NCI-H2107 (cell line): ENCODE results near the gene BAHCC1.
A peak's percentile ranks its signal among the peaks of the same experiment; 100 is the strongest.

Source experiments
- DNase-seq: peaks from one replicate; lab custom pipeline; 2025; lab: John Stamatoyannopoulos, UW

BAHCC1 gene

DNA sequence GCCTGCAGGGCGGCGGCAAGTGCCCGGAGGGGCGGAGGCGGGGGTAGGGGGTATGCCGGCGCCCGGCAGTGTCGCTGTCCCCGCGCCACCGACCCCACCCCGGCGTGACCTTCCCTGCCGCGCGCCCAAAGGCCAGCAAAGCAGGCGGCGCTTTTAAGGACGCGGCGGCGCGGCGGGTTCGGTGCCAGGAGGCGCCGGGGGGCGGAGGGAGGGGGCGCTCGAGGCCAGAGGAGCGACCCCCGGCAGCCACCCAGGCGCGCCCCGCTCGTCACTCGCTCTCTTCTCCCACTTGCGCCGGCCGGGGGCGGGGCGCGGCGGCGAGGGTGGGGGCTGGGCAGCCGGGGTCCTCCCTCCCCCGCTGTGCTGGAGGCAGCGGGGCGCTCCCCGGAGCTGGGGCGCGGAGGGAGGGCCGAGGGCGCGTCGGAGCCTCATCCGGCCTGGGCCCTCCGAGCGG lies 8.6 kb upstream of the BAHCC1 start:
- no peak for DNase-seq

- DNase-seq: no peak
These were observed 7.9 kb upstream of the BAHCC1 start for GRCh38 chr17:81387100-81388090.

DNA sequence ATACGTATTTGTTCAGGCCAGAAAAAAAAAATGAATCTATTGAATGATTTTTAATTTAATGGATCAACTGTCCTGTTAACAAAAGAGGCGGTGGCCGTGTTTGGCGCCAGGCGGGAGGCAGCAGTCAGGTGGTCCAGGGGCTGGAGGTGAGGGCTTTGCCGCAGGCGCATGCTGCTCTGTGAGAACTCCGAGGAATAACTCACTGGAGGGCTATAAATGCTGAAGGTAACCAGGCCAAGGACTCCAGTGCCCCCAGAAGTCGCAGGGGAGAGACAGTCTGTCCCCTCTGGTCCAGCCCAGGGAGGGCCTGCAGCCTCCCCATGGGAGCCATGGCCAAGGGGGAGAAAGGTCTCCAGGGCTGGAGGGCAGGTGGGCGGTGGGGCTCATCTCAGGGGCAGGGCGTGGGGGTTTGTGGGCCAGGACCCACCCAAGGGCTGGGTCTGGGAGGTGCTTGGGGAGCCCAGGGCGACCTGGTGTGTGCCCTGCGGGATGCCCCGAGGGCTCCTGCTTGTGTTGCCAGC lies 7.1 kb upstream of the BAHCC1 start:
- no peak for DNase-seq

- DNase-seq: no peak
These were observed 6.5 kb upstream of the BAHCC1 start for GRCh38 chr17:81388612-81389367.

DNA sequence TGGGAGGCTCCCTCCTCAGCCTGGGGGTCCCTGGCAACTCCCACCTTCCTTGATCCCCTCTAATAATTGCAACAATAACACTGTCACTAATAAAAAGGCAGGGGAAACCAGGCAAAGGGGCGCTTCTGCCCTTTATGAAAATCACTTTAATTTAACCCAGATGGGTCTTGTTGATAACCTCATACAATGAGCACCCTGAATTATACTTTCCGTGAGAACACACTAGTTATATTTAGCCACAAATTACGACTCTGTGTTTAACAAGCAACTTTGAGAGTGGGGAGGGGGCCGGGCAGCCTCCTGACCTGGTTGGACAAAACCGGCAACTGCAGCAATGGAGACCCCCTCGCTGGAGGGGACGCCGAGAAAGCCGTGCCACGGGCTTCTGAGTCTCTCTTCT lies 5.7 kb upstream of the BAHCC1 start:
- no peak for DNase-seq

DNA sequence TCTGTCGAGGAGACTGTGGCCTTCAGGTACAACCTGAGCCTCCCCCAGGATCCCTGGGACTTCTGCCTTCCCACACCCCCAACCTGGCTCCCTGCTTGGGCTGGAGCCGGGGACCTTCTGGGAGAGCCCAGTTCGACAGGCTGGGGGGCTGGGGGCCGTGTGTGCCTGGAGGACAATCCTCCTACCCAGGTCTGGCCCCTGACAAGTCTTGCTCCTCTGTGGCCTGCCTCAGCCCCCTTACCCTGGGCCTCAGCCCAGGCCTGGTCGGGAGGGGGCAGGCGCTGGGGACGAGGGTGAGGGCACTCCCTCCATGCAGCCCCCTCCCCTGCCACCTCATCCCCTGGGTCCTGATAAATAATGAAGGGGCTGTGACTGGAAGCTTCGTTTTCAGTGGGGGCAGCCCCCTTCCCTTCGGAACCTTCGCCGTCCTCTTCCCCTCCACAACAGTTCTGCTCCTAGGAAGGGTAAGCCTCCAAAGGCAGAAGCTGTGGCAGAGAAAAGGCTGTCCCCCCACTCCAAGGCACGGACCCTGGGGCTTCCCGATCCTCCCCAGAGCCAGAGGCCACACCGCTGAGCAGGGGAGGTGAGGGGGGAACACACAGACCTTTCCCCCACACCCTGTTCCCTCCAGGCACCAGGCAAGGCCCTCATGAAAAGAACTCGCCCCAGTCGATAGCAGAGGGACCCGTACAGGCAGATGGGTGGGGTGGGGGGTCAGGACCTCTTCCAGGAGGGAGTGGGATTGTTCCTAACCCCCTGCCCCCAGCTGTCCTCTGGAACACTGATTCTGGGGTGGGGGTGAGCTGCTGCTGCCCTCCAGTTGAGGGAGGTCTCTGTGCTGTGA lies 5.0 kb upstream of the BAHCC1 start:
- no peak for DNase-seq

GRCh38 chr17:81390873-81391255 lies 4.4 kb upstream of the BAHCC1 start:
- DNase-seq: no peak

DNA sequence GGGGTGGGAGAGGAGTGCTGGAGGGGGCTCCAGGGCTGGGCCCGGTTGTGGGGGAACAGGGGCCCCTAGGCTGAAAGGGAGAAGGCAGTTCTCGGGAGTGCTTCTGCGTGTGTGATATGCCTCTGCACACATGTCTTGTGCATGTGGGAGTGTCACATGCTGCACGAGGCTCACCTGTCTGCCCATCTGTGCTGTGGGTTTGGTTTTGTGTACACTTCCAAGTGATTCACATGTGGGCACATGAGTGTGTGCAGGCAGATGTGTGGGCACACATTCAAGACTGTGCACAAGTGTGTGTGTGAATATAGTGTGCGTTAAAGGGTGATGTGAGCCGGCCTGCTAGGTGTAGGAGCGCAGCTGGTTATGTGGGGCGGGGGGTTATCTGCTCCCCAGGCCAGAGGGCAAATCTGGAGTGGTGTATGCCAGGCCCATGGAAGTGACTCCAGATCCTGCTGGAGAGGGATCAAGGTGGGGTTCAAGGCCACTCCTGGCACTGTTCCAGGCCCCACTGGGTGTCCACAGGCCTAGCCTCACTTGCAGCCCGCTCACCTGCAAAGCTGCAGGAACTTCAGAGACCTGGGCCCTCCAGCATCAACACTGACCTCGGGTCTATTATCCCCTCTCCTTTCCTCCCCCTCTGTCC lies 3.8 kb upstream of the BAHCC1 start:
- no peak for DNase-seq

DNA sequence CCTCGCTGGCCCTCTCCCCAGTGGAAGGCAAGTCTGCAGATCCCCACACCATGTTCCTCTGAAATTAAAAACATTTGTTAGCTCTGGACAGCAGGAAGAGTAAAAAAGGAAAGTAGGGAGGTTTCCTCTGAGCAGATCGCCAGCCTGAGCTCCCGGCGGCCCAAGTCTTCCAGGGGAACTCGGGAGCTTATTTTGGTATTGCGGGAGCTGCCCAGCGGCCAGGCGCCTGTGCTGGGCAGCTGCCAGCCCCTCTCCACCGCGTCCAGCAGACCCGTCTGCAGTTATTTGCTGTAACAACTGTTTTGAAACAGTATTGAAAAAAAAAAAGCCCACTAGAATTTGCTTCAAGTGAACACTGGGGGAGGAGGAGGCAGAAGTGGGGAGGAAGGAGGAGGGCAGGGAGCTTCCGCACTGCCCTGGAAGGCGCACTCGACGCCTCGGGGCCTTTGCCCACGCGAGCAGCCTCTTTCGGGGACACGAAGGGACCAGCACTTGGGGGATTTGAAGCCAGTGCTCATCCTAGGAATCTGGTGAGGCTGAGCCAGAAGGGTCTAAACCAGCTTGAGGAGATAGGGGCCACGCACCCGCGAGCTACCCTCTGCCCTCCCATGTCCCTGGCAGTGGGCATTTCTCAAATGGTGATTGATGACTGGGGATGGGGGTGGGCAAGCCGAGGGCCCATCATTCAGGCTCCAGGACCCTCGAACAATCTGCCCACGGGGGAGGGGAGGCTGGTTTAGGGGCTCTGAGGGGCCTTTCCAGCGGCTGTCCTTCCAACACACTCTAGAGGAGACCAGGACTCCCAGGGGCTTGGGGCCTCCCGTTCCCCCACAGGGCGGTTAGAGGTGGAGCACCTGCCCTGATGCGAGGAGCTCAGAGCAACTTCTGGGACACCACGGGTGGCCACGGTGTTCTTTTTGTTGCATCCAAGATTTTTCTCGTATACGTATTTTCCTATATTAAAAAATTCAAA lies 3.0 kb upstream of the BAHCC1 start:
- no peak for DNase-seq

GRCh38 chr17:81392909-81393654 lies 2.2 kb upstream of the BAHCC1 start:
- DNase-seq: no peak

DNA sequence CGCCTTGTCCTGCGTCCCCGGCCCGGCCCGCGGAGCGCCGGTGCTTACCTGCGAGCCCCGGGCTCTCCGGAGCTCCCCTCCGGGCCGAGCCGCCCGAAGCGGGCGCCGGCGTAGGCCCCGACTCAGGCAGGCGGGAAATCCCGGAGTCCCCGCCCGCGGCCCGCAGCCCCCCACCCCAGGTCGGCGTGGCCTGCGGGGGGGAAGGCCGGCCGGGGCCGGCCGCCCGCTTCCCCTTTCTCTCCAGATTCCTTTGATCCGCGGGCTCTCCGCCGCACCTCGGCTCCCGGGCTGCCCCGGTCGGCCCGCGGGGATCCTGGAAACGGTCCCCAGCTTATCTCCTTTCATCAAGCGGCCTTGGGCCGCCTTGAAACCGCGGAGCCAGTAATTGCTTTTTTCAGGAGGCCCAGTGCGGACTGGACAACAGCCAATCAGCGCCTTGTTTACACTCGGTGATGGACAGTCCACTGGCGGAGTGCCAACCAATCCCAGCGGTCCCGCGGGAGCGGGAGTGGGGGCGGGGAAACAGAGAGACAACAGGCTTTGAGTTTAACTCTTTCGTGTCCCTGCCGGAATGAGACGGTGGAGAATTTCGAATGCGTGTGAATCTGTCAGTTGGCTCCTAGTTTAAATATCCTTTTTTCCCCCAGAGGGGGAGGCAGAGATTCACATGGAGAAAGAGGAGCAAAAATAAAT lies 1.4 kb upstream of the BAHCC1 start:
- peak; percentile 99 for DNase-seq

- DNase-seq: no peak
These were observed 808 bp upstream of the BAHCC1 start for GRCh38 chr17:81394377-81394920.

GRCh38 chr17:81395600-81396277 lies 482 bp downstream of the BAHCC1 start:
- no peak for DNase-seq

DNA sequence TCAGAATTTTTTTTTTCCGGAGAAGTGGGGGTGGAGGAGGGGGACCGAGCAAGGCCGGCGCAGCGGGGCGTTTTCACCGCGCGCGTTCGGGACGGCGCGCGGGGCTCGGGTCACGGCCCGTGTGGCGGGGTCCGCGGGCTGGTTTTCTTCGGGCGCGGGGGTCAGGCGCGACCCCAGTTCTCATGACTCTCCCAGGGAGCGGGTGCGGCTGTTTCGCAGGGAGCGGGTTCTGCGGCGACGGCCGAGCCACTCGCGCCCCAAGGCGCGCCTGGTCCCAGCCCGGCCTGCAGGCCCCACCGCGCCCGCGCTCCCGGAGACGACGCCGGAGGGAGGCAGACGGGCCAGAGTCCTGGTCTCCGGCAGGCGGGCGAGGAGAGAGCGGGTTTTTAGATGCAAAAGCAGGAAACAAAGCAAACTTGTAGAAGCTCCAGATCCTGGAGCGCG lies 1.0 kb downstream of the BAHCC1 start:
- DNase-seq: no peak

GRCh38 chr17:81396722-81397313 lies 1.6 kb downstream of the BAHCC1 start:
- DNase-seq: no peak

GRCh38 chr17:81397314-81398175 lies 2.3 kb downstream of the BAHCC1 start:
- DNase-seq: no peak
